MM.1S (cell line): ENCODE results near the gene KIF16B.

Source experiments
- EZH2 ChIP-seq: fragments of 300-600 bp; sonication (generic); optimal IDR thresholded peaks from 2 replicates; pipeline ENCODE3; 2017; ENCODE audit warnings: low read depth, mild to moderate bottlenecking, antibody characterized with exemption, low read length, mixed read lengths
- EZH2phosphoT487 ChIP-seq: fragments of 300-600 bp; sonication (generic); IDR thresholded peaks from 2 replicates; pipeline ENCODE4 v1.6.1; 2018; ENCODE audit warnings: antibody characterized with exemption, low read length
- TF ChIP-seq, protein P1 (sequence below): fragments of 300-600 bp; sonication (generic); IDR thresholded peaks from 2 replicates; pipeline ENCODE4 v1.5.1; 2016; ENCODE audit warnings: antibody characterized with exemption, low read length, mixed read lengths

DNA sequence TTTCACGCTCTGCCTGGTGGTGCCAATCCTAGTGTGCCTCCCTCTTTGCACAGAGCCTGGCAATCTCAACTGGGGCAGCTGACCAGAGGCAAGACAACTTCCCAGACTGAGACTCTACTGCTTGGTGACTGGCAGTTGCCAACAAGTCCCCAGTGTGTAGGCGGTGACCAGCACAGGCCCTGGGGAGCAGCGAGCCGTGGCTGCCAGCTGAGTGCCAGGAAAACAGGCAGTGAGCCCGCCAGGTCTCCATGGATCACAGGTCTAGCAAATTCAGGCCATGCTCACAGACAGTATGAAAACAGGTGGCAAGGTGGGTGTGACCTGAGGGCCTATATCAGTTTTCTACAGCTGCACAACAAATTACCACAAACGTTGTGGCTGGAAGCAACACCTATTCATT is 289.9 kb downstream of the KIF16B start:
- TF ChIP-seq, protein P1, sequence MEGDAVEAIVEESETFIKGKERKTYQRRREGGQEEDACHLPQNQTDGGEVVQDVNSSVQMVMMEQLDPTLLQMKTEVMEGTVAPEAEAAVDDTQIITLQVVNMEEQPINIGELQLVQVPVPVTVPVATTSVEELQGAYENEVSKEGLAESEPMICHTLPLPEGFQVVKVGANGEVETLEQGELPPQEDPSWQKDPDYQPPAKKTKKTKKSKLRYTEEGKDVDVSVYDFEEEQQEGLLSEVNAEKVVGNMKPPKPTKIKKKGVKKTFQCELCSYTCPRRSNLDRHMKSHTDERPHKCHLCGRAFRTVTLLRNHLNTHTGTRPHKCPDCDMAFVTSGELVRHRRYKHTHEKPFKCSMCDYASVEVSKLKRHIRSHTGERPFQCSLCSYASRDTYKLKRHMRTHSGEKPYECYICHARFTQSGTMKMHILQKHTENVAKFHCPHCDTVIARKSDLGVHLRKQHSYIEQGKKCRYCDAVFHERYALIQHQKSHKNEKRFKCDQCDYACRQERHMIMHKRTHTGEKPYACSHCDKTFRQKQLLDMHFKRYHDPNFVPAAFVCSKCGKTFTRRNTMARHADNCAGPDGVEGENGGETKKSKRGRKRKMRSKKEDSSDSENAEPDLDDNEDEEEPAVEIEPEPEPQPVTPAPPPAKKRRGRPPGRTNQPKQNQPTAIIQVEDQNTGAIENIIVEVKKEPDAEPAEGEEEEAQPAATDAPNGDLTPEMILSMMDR, result no peak
- TF ChIP-seq EZH2, result no peak
- no peak for TF ChIP-seq EZH2phosphoT487
